Left colon (tissue), 2 donors: Measurements from ENCODE around the gene LIPN. TPM values are rescaled to one million over a fixed set of nuclear protein-coding genes. Genes with fewer than 3 reads are reported as not detected.

Experiments
- ATAC-seq: fragments of 200-7000 bp; cut with Tn5 transposase; one replicate; pipeline ENCODE4 v1.9.1; 2020; ENCODE audit warnings: mild to moderate bottlenecking, moderate library complexity
- DNase-seq, 2 donors: peaks; one replicate each; pipeline ENCODE4 v3.0.0-alpha.2; 2020
- intact Hi-C, 2 donors: fragments of 100-400 bp; cut with DNase I in 1 of 2; cut with micrococcal nuclease in 1 of 2; formaldehyde crosslinking; loops; one replicate each; pipeline versions ENCODE4 v1.11.2 to v1.14.0; 2022; cut with DNase I, micrococcal nuclease
- total RNA-seq, 2 donors: library from RNA; stranded (reverse); fragmentation: NEBNext Ultra II Directional; extraction: Animal tissue kit (Norgen Biotek cat#: 25700); gene quantifications; one replicate each; pipeline ENCODE4 v1.2.1, GENCODE V29; 2021
- donor health status: DM: no; HTN: no; CAD: no.
- donor health status: DM: yes; HTN: yes; CAD: no.

The LIPN gene
- total RNA-seq, 2 donors from 2014 or later, result not detected

GRCh38 chr10:88813200-88813599 lies 53.4 kb downstream of the LIPN start:
- intact Hi-C loops, result no loop called here

GRCh38 chr10:88819290-88819689 lies 59.5 kb downstream of the LIPN start:
- no peak for ATAC-seq
- intact Hi-C loops, result no loop called here
- DNase-seq, result no peak

More at GRCh38 chr10:88813200-88813599, 53.4 kb downstream of the LIPN start:
- DNase-seq (no peak), ATAC-seq (no peak)

- no peak for ATAC-seq
- intact Hi-C loops, result no loop called here
- no peak for DNase-seq
Measured at GRCh38 chr10:88820748-88821401, 61.1 kb downstream of the LIPN start.

- intact Hi-C loops, result no loop called here
- ATAC-seq (no peak), DNase-seq (no peak)
Measured at GRCh38 chr10:88826388-88826787, 66.6 kb downstream of the LIPN start.

- DNase-seq (no peak), ATAC-seq (no peak)
- intact Hi-C loops, result no loop called here
Measured at GRCh38 chr10:88827671-88828070, 67.9 kb downstream of the LIPN start.

GRCh38 chr10:88828310-88828709 lies 68.5 kb downstream of the LIPN start:
- ATAC-seq (no peak), DNase-seq (no peak)
- intact Hi-C loops, result no loop called here

Other genes starting within 250 kb of the LIPN start
- 10 to 100 TPM; 15.0 to 18.6 TPM for gene RNLS, start 176.7 kb upstream of the LIPN start, total RNA-seq
- under 1 TPM; 0.14 to 0.15 TPM for gene LIPJ, start 173.3 kb upstream of the LIPN start, total RNA-seq
- gene LIPF, start 95.6 kb upstream of the LIPN start, total RNA-seq, result not detected
- gene LIPK, start 53.8 kb upstream of the LIPN start, total RNA-seq, result not detected
- not detected for gene LIPM, start 42.7 kb downstream of the LIPN start, total RNA-seq
- 10 to 100 TPM; 13.7 to 21.6 TPM for gene ANKRD22, start 91.8 kb downstream of the LIPN start, total RNA-seq
- gene STAMBPL1, start 120.2 kb downstream of the LIPN start, total RNA-seq, result 10 to 100 TPM; 14.8 to 22.4 TPM
- 100 to 1,000 TPM in 1 of 2 donors, 10 to 100 TPM in 1; 57.1 to 245 TPM for gene ACTA2, start 192.8 kb downstream of the LIPN start, total RNA-seq
- 10 to 100 TPM; 33.8 to 54.1 TPM for gene FAS, start 230.8 kb downstream of the LIPN start, total RNA-seq